ENCODE data around the gene ANKHD1. TPM values are rescaled to one million over a fixed set of nuclear protein-coding genes. Genes with fewer than 3 reads are reported as not detected.

Gene ANKHD1
- polyA plus RNA-seq, 1 donor from 2014 or later = 61.8 TPM

DNA sequence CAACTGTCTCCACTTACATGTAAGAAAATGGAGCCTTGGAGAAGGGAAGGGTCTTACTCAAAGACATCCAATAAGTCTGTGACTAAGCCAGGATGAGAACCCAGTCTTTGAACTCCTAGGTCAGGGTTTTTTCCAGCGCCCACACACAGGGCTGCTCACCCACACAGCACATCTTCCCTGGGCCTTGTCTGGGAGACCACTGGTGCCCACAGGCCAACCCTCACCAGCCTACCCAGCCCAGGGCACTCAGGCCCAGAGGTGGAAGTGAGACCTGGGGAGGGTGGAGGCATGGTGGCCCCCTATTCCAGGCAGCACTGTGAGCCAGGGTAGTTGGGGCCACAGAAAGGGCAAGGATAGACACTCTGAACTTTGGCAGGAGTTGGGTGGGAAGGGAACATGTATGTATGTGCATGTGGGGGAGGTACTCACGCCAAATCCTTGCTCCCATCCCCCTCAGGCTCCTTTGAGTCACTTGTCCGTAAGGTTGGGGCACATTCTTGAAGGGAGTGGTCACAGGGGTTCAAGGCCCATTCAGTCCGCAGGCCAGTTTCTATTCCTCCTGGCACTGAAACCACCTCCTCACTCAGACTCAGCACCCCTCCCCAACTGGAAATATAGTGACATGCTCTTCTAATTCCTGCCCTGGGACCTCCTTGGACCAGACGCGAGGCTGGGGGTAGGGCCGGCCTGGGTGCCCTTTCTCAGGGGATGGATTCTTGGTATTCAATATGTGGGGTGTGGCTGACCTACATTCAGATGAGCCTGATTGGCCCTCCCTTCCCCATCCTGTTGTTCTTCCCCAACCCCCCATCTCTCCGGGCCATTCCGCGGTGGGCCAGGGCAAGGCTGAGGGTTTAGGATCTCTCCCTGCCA is 44.5 kb upstream of the ANKHD1 start:
- Histone ChIP-seq H3K9ac (ENCODE audit: low read length) (peak overlapping the region; percentile 41), H2AFZ (ENCODE audit: low read depth, low read length) (peak overlapping the region; percentile 65), H3K4me2 (ENCODE audit: low read length) (no peak overlapping the region), H3F3A (ENCODE audit: insufficient read depth, low read length, poor library complexity, severe bottlenecking) (no peaks in the 10 kb centered on the region), H3K9me3 (ENCODE audit: low read length) (no peaks in the 10 kb centered on the region), H3K79me2 (replicated peaks; ENCODE audit: insufficient read depth, low read length) (no peaks in the 10 kb centered on the region), H4K20me1 (ENCODE audit: insufficient read depth) (no peaks in the 10 kb centered on the region), H3K27ac (ENCODE audit: low read length) (no peak overlapping the region), H3K4me3 (ENCODE audit: low read length) (no peak overlapping the region), H3K27me3 (ENCODE audit: insufficient read depth, low read depth, low read length) (no peaks in the 10 kb centered on the region), H3K9me2 (ENCODE audit: insufficient read depth, low read length) (no peaks in the 10 kb centered on the region), H3K36me3 (ENCODE audit: insufficient read depth, low read length) (no peaks in the 10 kb centered on the region)
- TF ChIP-seq, protein P1, sequence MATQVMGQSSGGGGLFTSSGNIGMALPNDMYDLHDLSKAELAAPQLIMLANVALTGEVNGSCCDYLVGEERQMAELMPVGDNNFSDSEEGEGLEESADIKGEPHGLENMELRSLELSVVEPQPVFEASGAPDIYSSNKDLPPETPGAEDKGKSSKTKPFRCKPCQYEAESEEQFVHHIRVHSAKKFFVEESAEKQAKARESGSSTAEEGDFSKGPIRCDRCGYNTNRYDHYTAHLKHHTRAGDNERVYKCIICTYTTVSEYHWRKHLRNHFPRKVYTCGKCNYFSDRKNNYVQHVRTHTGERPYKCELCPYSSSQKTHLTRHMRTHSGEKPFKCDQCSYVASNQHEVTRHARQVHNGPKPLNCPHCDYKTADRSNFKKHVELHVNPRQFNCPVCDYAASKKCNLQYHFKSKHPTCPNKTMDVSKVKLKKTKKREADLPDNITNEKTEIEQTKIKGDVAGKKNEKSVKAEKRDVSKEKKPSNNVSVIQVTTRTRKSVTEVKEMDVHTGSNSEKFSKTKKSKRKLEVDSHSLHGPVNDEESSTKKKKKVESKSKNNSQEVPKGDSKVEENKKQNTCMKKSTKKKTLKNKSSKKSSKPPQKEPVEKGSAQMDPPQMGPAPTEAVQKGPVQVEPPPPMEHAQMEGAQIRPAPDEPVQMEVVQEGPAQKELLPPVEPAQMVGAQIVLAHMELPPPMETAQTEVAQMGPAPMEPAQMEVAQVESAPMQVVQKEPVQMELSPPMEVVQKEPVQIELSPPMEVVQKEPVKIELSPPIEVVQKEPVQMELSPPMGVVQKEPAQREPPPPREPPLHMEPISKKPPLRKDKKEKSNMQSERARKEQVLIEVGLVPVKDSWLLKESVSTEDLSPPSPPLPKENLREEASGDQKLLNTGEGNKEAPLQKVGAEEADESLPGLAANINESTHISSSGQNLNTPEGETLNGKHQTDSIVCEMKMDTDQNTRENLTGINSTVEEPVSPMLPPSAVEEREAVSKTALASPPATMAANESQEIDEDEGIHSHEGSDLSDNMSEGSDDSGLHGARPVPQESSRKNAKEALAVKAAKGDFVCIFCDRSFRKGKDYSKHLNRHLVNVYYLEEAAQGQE (IDR thresholded peaks at IDR 0.05; ENCODE audit: borderline replicate concordance) = no peak
- TF ChIP-seq RAD21 (conservative IDR thresholded peaks at IDR 0.05) = no peak
- no peak for TF ChIP-seq MXI1 (conservative IDR thresholded peaks at IDR 0.05; ENCODE audit: poor library complexity, severe bottlenecking)
- no peak for TF ChIP-seq POLR2AphosphoS5 (IDR thresholded peaks at IDR 0.05)
- TF ChIP-seq, protein P2, sequence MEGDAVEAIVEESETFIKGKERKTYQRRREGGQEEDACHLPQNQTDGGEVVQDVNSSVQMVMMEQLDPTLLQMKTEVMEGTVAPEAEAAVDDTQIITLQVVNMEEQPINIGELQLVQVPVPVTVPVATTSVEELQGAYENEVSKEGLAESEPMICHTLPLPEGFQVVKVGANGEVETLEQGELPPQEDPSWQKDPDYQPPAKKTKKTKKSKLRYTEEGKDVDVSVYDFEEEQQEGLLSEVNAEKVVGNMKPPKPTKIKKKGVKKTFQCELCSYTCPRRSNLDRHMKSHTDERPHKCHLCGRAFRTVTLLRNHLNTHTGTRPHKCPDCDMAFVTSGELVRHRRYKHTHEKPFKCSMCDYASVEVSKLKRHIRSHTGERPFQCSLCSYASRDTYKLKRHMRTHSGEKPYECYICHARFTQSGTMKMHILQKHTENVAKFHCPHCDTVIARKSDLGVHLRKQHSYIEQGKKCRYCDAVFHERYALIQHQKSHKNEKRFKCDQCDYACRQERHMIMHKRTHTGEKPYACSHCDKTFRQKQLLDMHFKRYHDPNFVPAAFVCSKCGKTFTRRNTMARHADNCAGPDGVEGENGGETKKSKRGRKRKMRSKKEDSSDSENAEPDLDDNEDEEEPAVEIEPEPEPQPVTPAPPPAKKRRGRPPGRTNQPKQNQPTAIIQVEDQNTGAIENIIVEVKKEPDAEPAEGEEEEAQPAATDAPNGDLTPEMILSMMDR (IDR thresholded peaks at IDR 0.05; ENCODE audit: poor library complexity, severe bottlenecking) = no peak
- no peak for TF ChIP-seq EP300 (conservative IDR thresholded peaks at IDR 0.05; ENCODE audit: poor library complexity, severe bottlenecking)
- TF ChIP-seq SMC3 (conservative IDR thresholded peaks at IDR 0.05; ENCODE audit: poor library complexity) = no peak
- no peak for TF ChIP-seq EZH2 (IDR thresholded peaks at IDR 0.05; ENCODE audit: borderline replicate concordance, insufficient read depth, low read length, poor library complexity, severe bottlenecking)
- no peak for TF ChIP-seq TAF1 (IDR thresholded peaks at IDR 0.05; ENCODE audit: low read depth)

DNA sequence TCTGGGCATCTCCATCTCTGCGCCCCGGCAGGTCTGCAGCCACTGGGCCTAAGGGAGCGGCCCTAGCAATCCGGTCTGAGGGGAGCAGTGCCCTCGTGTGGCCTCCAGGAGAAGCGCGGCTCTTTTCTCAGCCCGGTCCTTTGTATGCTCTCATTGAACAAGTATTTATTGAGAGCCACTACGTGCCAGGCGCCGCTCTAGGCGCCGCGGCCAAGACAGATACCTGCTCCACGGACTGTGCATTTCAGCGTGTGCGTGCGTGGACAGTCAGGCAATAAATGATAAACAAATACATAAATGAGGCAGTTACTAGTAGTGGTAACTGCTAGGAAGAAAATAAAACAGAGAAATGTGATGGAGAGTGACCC is 43.9 kb upstream of the ANKHD1 start:
- no peaks in the 10 kb centered on the region for H3K9me2 ChIP-seq (ENCODE audit: insufficient read depth, low read length)
- peak overlapping the region; percentile 41 for H3K9ac ChIP-seq (ENCODE audit: low read length)
- H4K20me1 ChIP-seq (ENCODE audit: insufficient read depth) = no peaks in the 10 kb centered on the region
- H3K4me2 ChIP-seq (ENCODE audit: low read length) = no peak overlapping the region
- H3K9me3 ChIP-seq (ENCODE audit: low read length) = no peaks in the 10 kb centered on the region
- TF ChIP-seq RAD21 (conservative IDR thresholded peaks at IDR 0.05) (peak; percentile 77), MXI1 (conservative IDR thresholded peaks at IDR 0.05; ENCODE audit: poor library complexity, severe bottlenecking) (no peak), EP300 (conservative IDR thresholded peaks at IDR 0.05; ENCODE audit: poor library complexity, severe bottlenecking) (no peak), SMC3 (conservative IDR thresholded peaks at IDR 0.05; ENCODE audit: poor library complexity) (peak; percentile 81), EZH2 (IDR thresholded peaks at IDR 0.05; ENCODE audit: borderline replicate concordance, insufficient read depth, low read length, poor library complexity, severe bottlenecking) (no peak)
- TF ChIP-seq, protein P2 (IDR thresholded peaks at IDR 0.05; ENCODE audit: poor library complexity, severe bottlenecking) = peak; percentile 92
- H3K4me3 ChIP-seq (ENCODE audit: low read length) = no peak overlapping the region
- no peaks in the 10 kb centered on the region for H3K27me3 ChIP-seq (ENCODE audit: insufficient read depth, low read depth, low read length)
- H3K27ac ChIP-seq (ENCODE audit: low read length) = no peak overlapping the region
- no peaks in the 10 kb centered on the region for H3F3A ChIP-seq (ENCODE audit: insufficient read depth, low read length, poor library complexity, severe bottlenecking)
- H3K36me3 ChIP-seq (ENCODE audit: insufficient read depth, low read length) = no peaks in the 10 kb centered on the region
- H2AFZ ChIP-seq (ENCODE audit: low read depth, low read length) = peak overlapping the region; percentile 65
- no peaks in the 10 kb centered on the region for H3K79me2 ChIP-seq (replicated peaks; ENCODE audit: insufficient read depth, low read length)
